Activated CD4-positive, alpha-beta T cell treated with anti-CD3 and anti-CD28 coated beads, Interleukin-2, amount 10 ng/mL, durations not matched to agents 24 days and 14 days (primary cell): ENCODE measurements around the gene BCL2L14. TPM values are rescaled to one million over a fixed set of nuclear protein-coding genes. Genes with fewer than 3 reads are reported as not detected.
"Not testable (repeated sequence)": the region's sequence is repeated elsewhere in the genome, so short reads cannot be mapped to it uniquely, and the experiment has no call there.

Experiments
- DNase-seq: peaks from one replicate; pipeline ENCODE4 v3.0.0; 2022
- H3K27ac Mint-ChIP-seq: one replicate; pipeline ENCODE4 v1.8.0; 2022; ENCODE audit warnings: mild to moderate bottlenecking, mixed read lengths
- H3K27me3 Mint-ChIP-seq: one replicate; pipeline ENCODE4 v1.8.0; 2022; ENCODE audit warnings: mixed read lengths
- H3K36me3 Mint-ChIP-seq: one replicate; pipeline ENCODE4 v1.8.0; 2022; ENCODE audit warnings: low read depth, mild to moderate bottlenecking, mixed read lengths
- H3K4me1 Mint-ChIP-seq: one replicate; pipeline ENCODE4 v1.8.0; 2021; ENCODE audit warnings: mixed read lengths
- H3K4me3 Mint-ChIP-seq: one replicate; pipeline ENCODE4 v1.8.0; 2022; ENCODE audit warnings: mild to moderate bottlenecking, moderate library complexity, mixed read lengths
- H3K9me3 Mint-ChIP-seq: one replicate; pipeline ENCODE4 v1.8.0; 2021; ENCODE audit warnings: mixed read lengths
- intact Hi-C: fragments of 100-400 bp; cut with micrococcal nuclease; formaldehyde crosslinking; loops from one replicate; pipeline ENCODE4 v1.15.1; 2023
- total RNA-seq: library from RNA; stranded (reverse); gene quantifications from 2 replicates; pipeline ENCODE4 v1.2.3, GENCODE V29; 2022

BCL2L14 gene
- total RNA-seq, 1 donor from 2014 or later, result 14.2 TPM

GRCh38 chr12:12138203-12139154, 67.7 kb downstream of the BCL2L14 start:
- Mint-ChIP-seq H3K27me3 (peaks cover 5% of the 10 kb centered on the region), H3K27ac (no peak overlapping the region), H3K4me3 (no peak overlapping the region), H3K36me3 (no peaks in the 10 kb centered on the region), H3K9me3 (no peaks in the 10 kb centered on the region), H3K4me1 (no peaks in the 10 kb centered on the region)
- intact Hi-C loops, result no loop called here
- DNase-seq, result no peak

- Mint-ChIP-seq H3K27ac (no peak overlapping the region), H3K4me3 (no peak overlapping the region), H3K9me3 (no peaks in the 10 kb centered on the region), H3K36me3 (no peaks in the 10 kb centered on the region), H3K27me3 (peaks cover 6% of the 10 kb centered on the region), H3K4me1 (no peaks in the 10 kb centered on the region)
- intact Hi-C loops, result no loop called here
- DNase-seq, result no peak
Measured at GRCh38 chr12:12141000-12141399, 70.3 kb downstream of the BCL2L14 start.

- H3K36me3 Mint-ChIP-seq, H3K9me3 Mint-ChIP-seq, DNase-seq, H3K27me3 Mint-ChIP-seq, H3K4me3 Mint-ChIP-seq, H3K27ac Mint-ChIP-seq, H3K4me1 Mint-ChIP-seq, intact Hi-C loops: not testable (repeated sequence)
Measured at GRCh38 chr12:12144531-12144930, 73.8 kb downstream of the BCL2L14 start.

- H3K9me3 Mint-ChIP-seq, result no peaks in the 10 kb centered on the region
- intact Hi-C loops, result no loop called here
- no peak overlapping the region for H3K27ac Mint-ChIP-seq
- no peaks in the 10 kb centered on the region for H3K4me1 Mint-ChIP-seq
- peaks cover 4% of the 10 kb centered on the region for H3K27me3 Mint-ChIP-seq
- no peaks in the 10 kb centered on the region for H3K36me3 Mint-ChIP-seq
- no peak for DNase-seq
- no peak overlapping the region for H3K4me3 Mint-ChIP-seq
Measured at GRCh38 chr12:12147111-12147510, 76.4 kb downstream of the BCL2L14 start.

Other genes starting within 250 kb of the BCL2L14 start
- gene LRP6, start 196.1 kb downstream of the BCL2L14 start, total RNA-seq, result 5.8 and 8.4 TPM in 2 replicates